GM19328 (cell line): Measurements from ENCODE around the gene PKN2.
"Not testable (repeated sequence)": the region's sequence is repeated elsewhere in the genome, so short reads cannot be mapped to it uniquely, and the experiment has no call there.

Experiments used
- ATAC-seq: cut with Tn5 transposase; IDR thresholded peaks from one replicate; pipeline ENCODE4 v1.9.1; 2021; ENCODE audit warnings: mild to moderate bottlenecking, moderate library complexity; ENCODE audit not compliant: unreplicated experiment

The PKN2 gene

DNA sequence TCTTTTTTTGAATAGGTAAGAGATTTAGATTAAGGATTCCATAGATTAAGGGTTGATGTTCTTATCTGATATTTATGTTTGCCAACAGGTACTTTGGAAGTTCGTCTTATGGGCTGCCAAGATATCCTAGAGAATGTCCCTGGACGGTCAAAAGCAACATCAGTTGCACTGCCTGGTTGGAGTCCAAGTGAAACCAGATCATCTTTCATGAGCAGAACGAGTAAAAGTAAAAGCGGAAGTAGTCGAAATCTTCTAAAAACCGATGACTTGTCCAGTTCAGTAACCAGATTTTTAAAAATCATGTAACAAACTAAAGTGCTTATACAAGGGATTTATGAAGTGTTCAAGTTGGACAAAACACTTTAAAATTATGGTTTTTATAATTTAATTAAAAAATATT lies 100.5 kb downstream of the PKN2 start:
- no peak for ATAC-seq

DNA sequence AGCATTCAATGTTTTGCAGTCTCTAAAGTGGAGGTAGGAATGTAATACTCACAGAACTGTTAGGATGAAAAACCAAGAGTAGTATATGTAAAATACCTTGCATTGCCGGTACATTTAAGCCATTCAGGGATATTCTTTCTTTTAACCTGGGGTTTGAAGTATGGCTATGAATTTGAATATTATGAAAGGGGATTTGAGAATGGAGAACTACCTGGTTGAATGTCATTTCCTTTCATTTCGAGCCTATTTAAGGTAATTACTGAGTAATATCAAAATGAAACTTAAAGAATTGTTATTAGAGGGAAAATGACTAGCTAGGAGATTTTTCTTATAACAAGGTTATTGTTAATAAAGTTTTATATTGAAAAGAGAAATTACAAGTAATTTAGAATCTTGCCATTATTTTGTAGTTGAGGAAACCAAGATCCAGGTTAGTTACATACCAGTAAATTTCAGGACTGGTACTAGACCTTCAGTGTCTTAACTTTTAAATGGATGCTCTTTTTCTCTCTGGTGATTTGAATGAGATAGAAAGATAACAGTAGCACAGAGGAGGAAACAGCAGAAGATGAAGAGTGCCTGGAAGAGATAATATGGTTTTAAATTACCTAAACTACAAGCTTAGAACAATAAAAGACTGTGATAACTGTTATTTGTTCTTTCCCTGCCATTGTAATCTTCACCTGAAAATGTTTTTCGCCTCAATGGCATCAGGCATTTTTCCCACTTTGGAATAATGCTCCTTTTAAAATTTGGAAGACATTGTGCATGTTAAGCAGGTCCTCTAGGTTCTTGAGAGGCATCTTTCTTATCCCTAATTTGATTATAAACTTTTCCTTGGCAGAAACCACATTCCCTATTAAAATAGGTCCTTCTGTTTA lies 103.2 kb downstream of the PKN2 start:
- no peak for ATAC-seq

DNA sequence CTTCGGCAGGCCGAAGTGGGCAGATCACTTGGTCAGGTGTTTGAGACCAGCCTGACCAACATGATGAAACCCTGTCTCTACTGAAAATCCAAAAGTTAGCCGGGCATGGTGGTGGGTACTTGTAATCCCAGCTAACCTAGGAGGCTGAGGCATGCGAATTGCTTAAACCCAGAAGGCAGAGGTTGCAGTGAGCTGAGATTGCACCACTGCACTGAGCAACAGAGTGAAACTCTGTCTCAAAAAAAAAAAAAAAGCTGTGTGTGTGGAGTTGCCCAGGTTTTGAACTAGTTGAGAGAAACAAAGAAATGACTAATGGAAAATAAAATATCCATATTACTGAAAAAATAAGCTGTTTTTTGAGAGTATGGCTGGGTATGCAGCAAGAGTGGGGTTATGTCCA lies 107.1 kb downstream of the PKN2 start:
- ATAC-seq = no peak

DNA sequence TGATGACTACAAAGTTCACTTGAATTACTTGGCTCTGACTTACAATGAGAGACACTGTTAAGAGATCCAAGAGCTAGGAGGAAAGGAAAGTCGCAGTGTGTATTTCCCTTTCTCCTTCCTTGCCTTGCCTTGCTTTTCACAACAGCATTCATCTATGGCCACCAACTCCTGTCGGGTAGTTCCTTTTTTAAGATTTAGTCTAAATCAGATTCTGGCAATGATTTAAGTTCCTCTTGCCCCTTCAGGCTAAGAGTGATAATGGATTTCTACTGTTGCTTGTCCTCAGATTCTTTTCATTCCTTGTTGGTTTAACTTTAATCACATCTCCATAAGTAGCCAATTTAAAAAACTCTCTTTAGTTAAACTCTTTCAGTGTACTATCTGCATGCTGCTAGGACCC lies 115.4 kb downstream of the PKN2 start:
- ATAC-seq = no peak

DNA sequence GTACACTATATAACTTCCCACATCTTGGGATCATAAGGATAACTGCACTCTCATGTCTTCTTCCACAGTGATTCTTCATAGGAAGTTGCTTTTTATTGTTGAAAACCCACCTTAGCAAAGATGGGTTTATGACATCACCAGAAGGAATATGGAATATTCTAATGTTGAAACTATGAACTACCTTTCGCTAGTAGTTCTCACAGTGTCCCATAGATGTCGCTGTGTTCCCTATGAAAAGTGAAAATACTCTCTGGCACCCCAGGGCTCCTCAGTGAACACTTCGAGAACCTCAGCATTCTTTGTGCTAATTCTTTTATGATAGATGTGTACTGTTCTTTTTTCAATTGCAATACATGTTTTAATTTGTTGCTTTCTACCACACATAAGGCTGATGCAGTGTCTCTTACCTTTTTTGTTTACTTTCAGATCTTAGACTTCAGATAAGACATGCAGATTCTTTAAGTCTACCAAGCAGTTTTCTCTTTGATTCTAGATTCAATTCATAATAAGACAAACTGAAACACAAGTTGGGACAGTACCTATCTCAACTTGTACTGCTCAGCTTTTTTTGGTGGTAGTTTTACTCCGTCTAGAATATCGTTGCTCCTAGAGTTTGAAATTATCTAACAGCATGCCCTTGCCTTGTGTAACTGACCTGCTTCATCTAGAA lies 116.4 kb downstream of the PKN2 start:
- no peak for ATAC-seq

DNA sequence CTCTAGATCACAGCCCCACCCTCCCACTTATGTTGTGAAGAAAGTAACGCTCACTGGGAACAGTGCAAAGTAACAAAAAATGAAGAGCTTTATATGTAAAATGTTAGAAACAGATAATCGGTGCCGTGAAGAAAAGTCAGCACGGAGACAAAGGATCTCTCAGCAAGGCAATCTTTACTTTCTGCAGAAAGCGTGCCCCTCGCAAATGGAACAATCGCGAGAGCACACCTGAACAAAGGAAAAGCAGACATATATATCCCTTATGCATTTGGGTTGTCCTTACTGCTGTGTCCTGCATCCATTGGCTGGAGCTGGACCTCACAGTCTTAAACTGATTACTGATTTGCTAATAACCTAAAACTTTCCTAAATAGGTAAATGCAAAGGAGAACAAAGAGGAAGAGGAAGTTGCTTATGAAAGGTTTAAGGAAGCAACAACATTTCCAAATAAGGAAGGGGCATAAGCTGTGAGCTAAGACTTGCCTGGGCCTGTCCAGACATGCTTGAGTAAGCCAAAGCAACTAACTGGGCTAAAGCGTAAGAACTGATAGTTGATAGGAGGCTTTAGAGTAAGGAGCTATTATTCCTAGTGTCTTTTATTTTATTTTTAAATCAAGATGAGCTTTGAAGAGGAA lies 117.6 kb downstream of the PKN2 start:
- ATAC-seq = no peak

DNA sequence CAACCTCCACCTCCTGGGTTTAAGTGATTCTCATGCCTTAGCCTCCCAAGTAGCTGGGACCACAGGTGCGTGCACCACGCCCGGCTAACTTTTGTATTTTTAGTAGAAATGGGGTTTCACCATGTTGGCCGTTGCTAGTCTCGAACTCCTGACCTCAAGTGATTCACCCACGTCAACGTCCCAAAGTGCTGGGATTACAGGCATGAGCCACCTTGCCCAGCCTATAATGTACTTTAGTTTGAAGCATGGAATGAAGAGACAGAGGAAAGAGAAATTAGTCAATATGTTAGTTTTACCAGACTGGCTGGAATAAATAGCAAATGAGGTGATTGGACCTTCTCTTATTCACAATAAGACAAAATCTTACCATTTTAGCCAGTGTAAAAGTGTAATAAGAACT lies 118.3 kb downstream of the PKN2 start:
- ATAC-seq = no peak

DNA sequence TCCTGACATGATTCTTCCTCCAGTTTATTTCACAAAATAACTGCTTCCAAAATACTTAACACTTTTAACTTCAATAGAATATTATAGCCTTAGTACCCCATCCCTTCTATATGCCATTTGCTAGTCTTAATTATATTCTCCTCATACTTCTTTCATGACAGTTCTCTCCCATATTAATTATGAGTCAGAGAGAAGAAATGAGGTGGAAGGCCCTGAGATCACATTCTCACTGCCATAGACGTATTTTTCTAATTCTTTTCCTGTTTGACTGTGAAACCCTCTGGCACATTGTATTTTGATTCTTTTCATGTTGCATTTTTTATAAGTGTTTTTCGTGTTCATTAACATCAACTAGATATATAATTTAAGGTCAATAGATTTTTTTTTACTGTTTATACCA lies 118.9 kb downstream of the PKN2 start:
- no peak for ATAC-seq

DNA sequence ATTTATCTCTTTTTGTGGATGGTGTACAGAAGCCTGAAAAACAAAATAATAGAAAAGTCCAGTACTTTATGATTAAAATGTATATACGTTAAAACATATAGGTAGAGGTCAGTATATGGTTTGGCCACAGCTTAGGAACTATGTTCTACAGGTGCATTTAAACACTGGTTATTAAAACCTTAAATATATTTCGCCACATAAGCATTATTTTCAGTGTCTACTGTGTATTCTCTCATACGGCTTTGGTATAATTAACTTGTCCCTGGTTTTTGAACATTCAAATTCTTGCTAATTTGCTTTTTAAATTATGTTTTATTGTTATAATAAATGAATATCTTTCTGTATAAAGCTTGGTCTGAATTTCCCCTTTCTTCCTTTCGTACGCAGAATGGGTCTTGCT lies 119.4 kb downstream of the PKN2 start:
- no peak for ATAC-seq

DNA sequence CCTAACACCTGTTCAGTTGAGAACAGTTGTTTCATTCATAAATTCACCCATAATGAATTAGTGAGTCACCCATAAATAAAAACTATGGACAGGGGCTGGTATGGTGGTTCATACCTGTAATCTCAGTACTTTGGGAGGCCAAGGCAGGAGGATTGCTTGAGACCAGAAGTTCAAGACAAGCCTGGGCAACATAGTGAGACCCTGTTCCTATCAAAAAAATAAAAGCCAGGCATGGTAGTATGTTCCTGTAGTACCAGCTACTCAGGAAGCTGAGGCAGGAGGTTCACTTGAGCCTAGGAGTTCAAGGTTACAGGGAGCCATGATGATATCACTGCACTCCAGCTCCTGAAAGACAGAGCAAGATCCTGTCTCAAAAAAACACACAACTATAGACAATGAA lies 128.3 kb downstream of the PKN2 start:
- no peak for ATAC-seq

DNA sequence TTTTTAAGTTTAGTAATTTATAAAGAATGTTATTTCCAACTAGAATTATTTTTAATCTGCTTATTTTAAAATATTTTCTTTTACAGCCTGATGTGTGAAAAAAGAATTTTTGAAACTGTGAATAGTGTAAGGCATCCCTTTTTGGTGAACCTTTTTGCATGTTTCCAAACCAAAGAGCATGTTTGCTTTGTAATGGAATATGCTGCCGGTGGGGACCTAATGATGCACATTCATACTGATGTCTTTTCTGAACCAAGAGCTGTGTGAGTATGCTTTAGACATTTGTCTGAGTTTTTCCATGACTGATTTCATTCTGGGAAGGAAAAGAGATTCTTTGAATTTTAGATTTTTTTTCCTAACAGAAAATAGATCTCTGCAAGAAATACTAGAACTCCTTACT lies 129.4 kb downstream of the PKN2 start:
- no peak for ATAC-seq

DNA sequence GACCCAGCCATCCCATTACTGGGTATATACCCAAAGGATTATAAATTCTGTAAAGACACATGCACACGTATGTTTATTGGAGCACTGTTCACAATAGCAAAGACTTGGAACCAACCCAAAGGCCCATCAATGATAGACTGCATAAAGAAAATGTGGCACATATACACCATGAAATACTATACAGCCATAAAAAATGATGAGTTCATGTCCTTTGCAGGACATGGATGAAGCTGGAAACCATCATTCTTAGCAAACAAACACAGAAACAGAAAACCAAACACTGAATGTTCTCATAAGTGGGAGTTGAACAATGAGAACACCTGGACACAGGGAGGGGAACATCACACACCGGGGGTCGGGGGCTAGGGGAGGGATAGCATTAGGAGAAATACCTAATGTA lies 135.6 kb downstream of the PKN2 start:
- not testable (repeated sequence) for ATAC-seq

DNA sequence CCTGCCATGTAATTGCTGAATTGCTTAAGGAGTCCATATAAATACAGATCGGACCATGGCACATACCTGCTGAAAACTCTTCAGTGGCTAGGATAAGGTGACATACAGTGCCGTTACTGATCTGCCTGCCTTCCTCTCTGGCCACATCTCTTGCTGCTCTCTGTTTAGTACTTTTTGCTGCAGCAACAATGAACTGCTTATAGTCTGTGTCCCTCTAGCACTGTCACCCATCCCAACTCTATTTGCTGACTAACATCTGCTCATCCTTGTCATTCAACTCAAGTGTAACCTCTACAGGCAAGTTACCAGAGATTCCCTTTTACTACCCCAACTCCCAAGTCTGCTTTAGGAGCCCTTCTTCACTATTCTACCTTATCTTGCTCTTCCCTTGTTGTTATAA lies 141.6 kb downstream of the PKN2 start:
- no peak for ATAC-seq

DNA sequence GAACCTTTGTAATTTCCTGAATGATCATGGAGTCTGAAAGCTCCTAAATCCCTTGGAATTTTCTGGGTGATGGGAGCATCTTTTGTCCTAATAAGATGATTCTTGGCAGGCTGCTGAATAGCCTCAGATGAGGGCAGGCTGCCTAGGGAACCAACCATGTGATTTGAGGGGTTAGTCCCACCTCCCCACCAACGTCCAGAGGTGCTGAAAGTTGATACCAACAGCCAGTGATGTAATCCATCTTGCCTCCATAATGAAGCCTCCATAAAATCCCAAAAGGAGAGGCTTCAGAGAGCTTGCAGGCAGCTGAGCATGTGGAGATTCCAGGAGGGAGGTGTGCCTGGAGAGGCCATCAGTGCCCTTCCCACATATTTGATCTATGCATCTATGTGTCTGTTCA lies 163.6 kb downstream of the PKN2 start:
- ATAC-seq = no peak

DNA sequence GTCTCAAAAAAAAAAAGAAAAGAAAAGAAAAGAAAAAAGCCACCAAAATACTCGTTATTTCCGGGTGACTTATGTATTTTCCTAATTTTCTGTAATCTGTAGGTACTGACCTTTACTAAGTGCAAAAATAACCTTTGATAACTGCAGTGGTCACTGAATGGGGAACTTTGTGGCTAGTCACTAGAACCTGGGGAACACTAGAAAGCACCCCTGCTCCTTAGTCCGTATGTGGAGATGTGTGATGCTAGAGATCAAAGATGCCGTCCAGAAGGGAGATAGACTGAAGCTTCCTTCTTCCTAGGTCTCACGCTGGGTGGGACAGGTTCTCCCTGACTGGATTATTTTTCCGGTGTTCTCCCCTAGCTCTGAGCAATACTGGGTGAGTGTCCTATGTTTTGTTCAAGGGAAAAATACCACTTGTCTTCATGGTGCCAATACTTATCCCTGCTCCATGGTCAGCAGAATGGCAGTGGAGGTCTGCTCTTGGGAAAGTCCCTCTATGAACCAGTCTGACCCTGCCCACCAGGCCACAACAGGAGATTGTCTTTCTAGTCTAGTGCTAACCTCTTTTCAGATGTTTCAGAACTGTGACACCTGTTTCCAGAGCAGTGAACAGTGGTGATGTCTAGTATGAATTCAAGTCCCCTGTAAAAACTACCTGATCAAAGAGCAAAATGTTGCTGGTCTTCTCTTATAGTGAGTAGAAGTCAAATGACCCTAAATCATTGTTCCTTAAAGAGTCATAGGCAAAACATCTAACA lies 167.4 kb downstream of the PKN2 start:
- ATAC-seq = no peak

DNA sequence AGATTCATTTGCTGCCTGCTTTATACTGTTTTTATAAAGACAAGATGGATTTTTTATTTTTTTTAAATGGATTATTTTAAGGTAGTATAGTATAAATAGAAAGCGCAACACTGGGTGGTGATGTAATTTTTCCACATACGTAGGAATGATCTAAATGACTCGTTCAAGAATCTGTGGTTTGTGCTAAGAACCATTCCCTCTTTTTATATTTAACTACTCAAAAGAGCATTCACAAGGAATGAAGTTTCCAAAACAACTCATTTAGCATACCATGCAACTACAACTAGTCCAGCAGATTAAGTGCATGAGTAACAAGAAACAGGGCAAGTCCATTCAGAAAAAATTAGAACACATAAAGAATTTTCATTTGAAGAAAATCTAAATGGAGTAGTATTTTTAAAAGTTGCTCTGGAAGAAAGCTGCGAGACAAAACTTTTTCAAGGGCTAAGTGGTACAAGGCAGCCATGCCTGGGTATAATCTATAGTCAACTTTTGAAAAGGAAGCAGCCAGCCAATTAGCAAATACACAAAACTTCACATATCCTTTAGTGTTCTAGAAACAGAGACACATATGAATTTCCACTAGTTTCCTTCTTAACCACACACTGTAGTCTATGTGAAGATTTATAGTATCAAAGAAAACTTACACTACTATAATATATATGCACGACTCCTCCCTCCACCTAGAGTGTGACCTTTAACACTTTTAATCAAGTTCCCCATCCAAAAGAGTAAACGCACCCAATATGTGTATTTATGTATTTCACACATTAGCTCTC lies 183.9 kb downstream of the PKN2 start:
- no peak for ATAC-seq

DNA sequence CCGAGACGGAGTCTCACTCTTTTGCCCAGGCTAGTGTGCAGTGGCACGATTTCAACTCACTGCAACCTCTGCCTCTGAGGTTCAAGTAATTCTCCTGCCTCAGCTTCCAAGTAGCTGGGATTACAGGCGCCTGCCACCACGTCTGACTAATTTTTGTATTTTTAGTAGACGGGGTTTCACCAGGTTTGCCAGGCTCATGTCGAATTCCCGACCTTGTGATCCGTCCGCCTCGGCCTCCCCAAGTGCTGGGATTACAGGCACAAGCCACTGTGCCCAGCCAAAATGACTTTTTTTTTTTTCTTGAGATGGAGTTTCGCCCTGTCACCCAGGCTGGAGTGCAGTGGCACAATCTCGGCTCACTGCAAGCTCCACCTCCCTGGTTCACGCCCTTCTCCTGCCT lies 185.6 kb downstream of the PKN2 start:
- ATAC-seq = not testable (repeated sequence)

DNA sequence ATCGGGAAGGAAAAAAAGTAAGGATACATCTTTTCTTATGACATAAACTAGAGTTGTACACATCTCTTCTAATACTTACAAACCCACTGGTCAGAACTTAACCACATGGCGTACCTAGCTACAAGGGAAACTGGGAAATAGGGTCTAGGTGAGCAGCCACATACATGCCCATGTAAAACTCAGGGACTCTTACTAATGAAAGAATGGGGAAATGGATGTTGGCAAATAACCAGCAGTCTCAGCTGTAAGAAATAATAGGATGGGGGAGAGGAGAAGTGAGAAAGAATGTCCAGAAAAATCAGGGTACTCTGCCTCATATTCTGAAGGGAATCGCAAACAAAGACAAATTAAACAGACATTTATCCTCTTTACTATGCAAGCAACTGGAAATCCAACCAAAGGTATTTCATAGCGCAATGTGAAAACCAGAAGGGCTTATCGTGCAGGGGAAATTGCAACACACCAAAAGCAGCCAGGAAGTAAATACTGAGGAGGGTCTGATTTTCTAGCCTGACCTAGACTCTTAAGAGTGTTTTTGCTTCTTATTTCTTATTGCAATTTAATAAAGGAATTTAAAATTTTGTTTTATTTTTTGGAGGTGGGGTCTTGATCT lies 189.8 kb downstream of the PKN2 start:
- ATAC-seq = no peak

DNA sequence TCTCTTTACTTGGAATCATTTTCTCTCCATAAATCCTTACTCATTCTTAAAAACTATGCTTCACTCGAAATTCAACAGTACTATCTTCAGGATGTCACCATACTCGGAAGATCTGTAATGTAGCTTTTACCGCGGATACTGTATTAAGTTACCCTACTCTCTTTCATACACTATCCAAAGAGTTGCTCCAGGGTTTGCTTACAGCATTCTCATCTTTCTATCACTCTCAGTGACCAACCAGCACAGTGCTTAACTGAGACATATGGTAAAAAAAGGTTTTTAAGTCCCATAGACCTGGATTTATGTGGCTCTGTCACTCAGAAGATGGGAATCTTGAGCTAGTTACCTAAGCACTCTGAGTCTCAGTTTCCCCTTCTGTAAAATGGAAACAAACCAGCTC lies 191.5 kb downstream of the PKN2 start:
- no peak for ATAC-seq
